NCI-H2196 treated with DMSO at 0.1 percent for 48 hours (cell line): Measurements from ENCODE around the gene SRRM1.
"Not testable (repeated sequence)": the region's sequence is repeated elsewhere in the genome, so short reads cannot be mapped to it uniquely, and the experiment has no call there.

Experiments
- DNase-seq: peaks from one replicate; lab custom pipeline; 2025; ENCODE audit not compliant: unreplicated experiment; lab: John Stamatoyannopoulos, UW

SRRM1 gene

GRCh38 chr1:24641646-24642151 lies 1.4 kb upstream of the SRRM1 start:
- DNase-seq = no peak

- no peak for DNase-seq
Observed at GRCh38 chr1:24643363-24644099, 429 bp downstream of the SRRM1 start.

- DNase-seq = no peak
Observed at GRCh38 chr1:24644100-24644384, 940 bp downstream of the SRRM1 start.

GRCh38 chr1:24648919-24649318 lies 5.8 kb downstream of the SRRM1 start:
- DNase-seq = no peak

GRCh38 chr1:24652382-24652781 lies 9.3 kb downstream of the SRRM1 start:
- no peak for DNase-seq

- no peak for DNase-seq
Observed at GRCh38 chr1:24654010-24654409, 10.9 kb downstream of the SRRM1 start.

- DNase-seq = no peak
Observed at GRCh38 chr1:24656046-24656445, 12.9 kb downstream of the SRRM1 start.

- DNase-seq = no peak
Observed at GRCh38 chr1:24657781-24658180, 14.7 kb downstream of the SRRM1 start.

- no peak for DNase-seq
Observed at GRCh38 chr1:24659166-24659904, 16.2 kb downstream of the SRRM1 start.

GRCh38 chr1:24659993-24660665 lies 17.0 kb downstream of the SRRM1 start:
- DNase-seq = no peak

GRCh38 chr1:24664507-24665033 lies 21.5 kb downstream of the SRRM1 start:
- no peak for DNase-seq

GRCh38 chr1:24666794-24667193 lies 23.7 kb downstream of the SRRM1 start:
- DNase-seq = no peak

- not testable (repeated sequence) for DNase-seq
Observed at GRCh38 chr1:24671372-24671771, 28.3 kb downstream of the SRRM1 start.

- not testable (repeated sequence) for DNase-seq
Observed at GRCh38 chr1:24672686-24673085, 29.6 kb downstream of the SRRM1 start.

GRCh38 chr1:24673341-24673740 lies 30.2 kb downstream of the SRRM1 start:
- DNase-seq = no peak

GRCh38 chr1:24678421-24678820 lies 35.3 kb downstream of the SRRM1 start:
- not testable (repeated sequence) for DNase-seq

GRCh38 chr1:24679725-24680124 lies 36.6 kb downstream of the SRRM1 start:
- DNase-seq = no peak

- DNase-seq = no peak
Observed at GRCh38 chr1:24683713-24684162, 40.6 kb downstream of the SRRM1 start.

GRCh38 chr1:24688033-24688432 lies 44.9 kb downstream of the SRRM1 start:
- DNase-seq = no peak

- DNase-seq = peak; percentile 51
Observed at GRCh38 chr1:24688621-24689195, 45.6 kb downstream of the SRRM1 start.

GRCh38 chr1:24691051-24691450 lies 47.9 kb downstream of the SRRM1 start:
- DNase-seq = no peak
